ENCODE data around the gene PKD1L1.

Gene PKD1L1

GRCh38 chr7:47875998-47876744, 72.1 kb downstream of the PKD1L1 start:
- no peak for DNase-seq

- DNase-seq, result no peak
These were observed 72.9 kb downstream of the PKD1L1 start for GRCh38 chr7:47875406-47875805.

- DNase-seq, result no peak
These were observed 74.5 kb downstream of the PKD1L1 start for GRCh38 chr7:47873762-47874161.

- DNase-seq, result no peak
These were observed 81.0 kb downstream of the PKD1L1 start for GRCh38 chr7:47867286-47867685.

GRCh38 chr7:47866120-47866519, 82.1 kb downstream of the PKD1L1 start:
- no peak for DNase-seq

GRCh38 chr7:47852330-47853245, 95.7 kb downstream of the PKD1L1 start:
- no peak for DNase-seq

GRCh38 chr7:47847207-47847606, 101.1 kb downstream of the PKD1L1 start:
- no peak for DNase-seq

- no peak for DNase-seq
These were observed 102.0 kb downstream of the PKD1L1 start for GRCh38 chr7:47846138-47846836.

- DNase-seq, result no peak
These were observed 104.0 kb downstream of the PKD1L1 start for GRCh38 chr7:47844311-47844710.

GRCh38 chr7:47843291-47843690, 105.0 kb downstream of the PKD1L1 start:
- DNase-seq, result no peak

- no peak for DNase-seq
These were observed 108.9 kb downstream of the PKD1L1 start for GRCh38 chr7:47839381-47839780.

GRCh38 chr7:47837826-47838225, 110.4 kb downstream of the PKD1L1 start:
- no peak for DNase-seq

GRCh38 chr7:47836503-47837202, 111.6 kb downstream of the PKD1L1 start:
- DNase-seq, result no peak

GRCh38 chr7:47836080-47836479, 112.2 kb downstream of the PKD1L1 start:
- DNase-seq, result no peak

GRCh38 chr7:47833211-47833610, 115.1 kb downstream of the PKD1L1 start:
- DNase-seq, result no peak

GRCh38 chr7:47832105-47832715, 116.1 kb downstream of the PKD1L1 start:
- no peak for DNase-seq

- no peak for DNase-seq
These were observed 118.3 kb downstream of the PKD1L1 start for GRCh38 chr7:47830015-47830414.

GRCh38 chr7:47827871-47828270, 120.4 kb downstream of the PKD1L1 start:
- DNase-seq, result no peak

GRCh38 chr7:47827351-47827756, 120.9 kb downstream of the PKD1L1 start:
- DNase-seq, result no peak

- no peak for DNase-seq
These were observed 121.5 kb downstream of the PKD1L1 start for GRCh38 chr7:47826754-47827153.

- no peak for DNase-seq
These were observed 128.7 kb downstream of the PKD1L1 start for GRCh38 chr7:47819607-47819920.

- peak; percentile 66 for DNase-seq
These were observed 129.3 kb downstream of the PKD1L1 start for GRCh38 chr7:47818796-47819606.

Data from amniotic stem cell (primary cell).